K562 (cell line): Measurements from ENCODE around the gene CFAP410. TPM values are rescaled to one million over a fixed set of nuclear protein-coding genes. Genes with fewer than 3 reads are reported as not detected.

Experiments used
- CBFB ChIP-seq: sonication (generic); formaldehyde crosslinking; IDR thresholded peaks from 2 replicates; pipeline ENCODE4 v1.4.0; 2020; ENCODE audit warnings: mild to moderate bottlenecking, missing genetic modification reagents
- CC2D1A ChIP-seq: fragments of 450-650 bp; IDR thresholded peaks from 2 replicates; pipeline ENCODE4 v1.6.1; 2017; ENCODE audit warnings: mild to moderate bottlenecking
- CCNT2 ChIP-seq: IDR thresholded peaks from 2 replicates; pipeline ENCODE4 v1.6.1; 2011; ENCODE audit warnings: borderline replicate concordance, low read depth, mild to moderate bottlenecking, moderate library complexity, mixed read lengths, low read length; ENCODE audit not compliant: insufficient read length; ENCODE audit errors: extremely low read depth
- CREB3L1 ChIP-seq: fragments of 450-650 bp; IDR thresholded peaks from 2 replicates; pipeline ENCODE4 v1.6.1; 2014; ENCODE audit warnings: low read depth, mild to moderate bottlenecking, moderate library complexity, borderline replicate concordance
- CREM ChIP-seq: IDR thresholded peaks from 2 replicates; pipeline ENCODE4 v1.6.1; 2014; ENCODE audit warnings: antibody characterized with exemption, low read depth
- CTBP1 ChIP-seq: fragments of 450-650 bp; IDR thresholded peaks from 2 replicates; pipeline ENCODE4 v1.6.1; 2016; ENCODE audit warnings: borderline replicate concordance
- DACH1 ChIP-seq: fragments of 450-650 bp; IDR thresholded peaks from 2 replicates; pipeline ENCODE4 v1.6.1; 2018; ENCODE audit not compliant: partially characterized antibody
- EZH2 ChIP-seq: IDR thresholded peaks from 2 replicates; pipeline ENCODE4 v1.6.1; 2012; ENCODE audit warnings: low read depth, mild to moderate bottlenecking, inconsistent platforms, low read length, borderline replicate concordance
- FOXP1 ChIP-seq: sonication (generic); formaldehyde crosslinking; IDR thresholded peaks from 2 replicates; pipeline ENCODE4 v1.8.0; 2022; ENCODE audit warnings: mild to moderate bottlenecking, missing genetic modification reagents
- HMG20B ChIP-seq: fragments of 250-450 bp; sonication (Bioruptor Pico); IDR thresholded peaks from 2 replicates; pipeline ENCODE4 v1.5.0; 2021; ENCODE audit warnings: mild to moderate bottlenecking
- KLF13 ChIP-seq: fragments of 450-650 bp; IDR thresholded peaks from 2 replicates; pipeline ENCODE4 v1.6.1; 2016; ENCODE audit warnings: missing genetic modification characterization, low read depth, mild to moderate bottlenecking, missing compliant biosample characterization, moderate library complexity, borderline replicate concordance
- MAFG ChIP-seq: fragments of 450-650 bp; conservative IDR thresholded peaks from 2 replicates; pipeline ENCODE4 v1.6.1; 2016; ENCODE audit warnings: missing genetic modification characterization, missing compliant biosample characterization
- MCM7 ChIP-seq, 2 experiments: fragments of 450-650 bp; IDR thresholded peaks; 2 replicates each; pipeline ENCODE4 v1.6.1; 2016 to 2018
- MEIS2 ChIP-seq: fragments of 450-650 bp; IDR thresholded peaks from 2 replicates; pipeline ENCODE4 v1.6.1; 2014; ENCODE audit warnings: mild to moderate bottlenecking; ENCODE audit not compliant: partially characterized antibody
- NR2C1 ChIP-seq, 2 experiments: fragments of 450-650 bp; IDR thresholded peaks; 2 replicates each; pipeline ENCODE4 v1.6.1; 2017; ENCODE audit warnings: mild to moderate bottlenecking in 2 of 2, antibody characterized with exemption in 1 of 2, inconsistent platforms in 1 of 2, missing compliant biosample characterization in 1 of 2, missing genetic modification characterization in 1 of 2
- PHTF2 ChIP-seq: fragments of 250-450 bp; sonication (Bioruptor Pico); IDR thresholded peaks from 2 replicates; pipeline ENCODE4 v1.5.0; 2021; ENCODE audit warnings: mild to moderate bottlenecking
- RAD51 ChIP-seq: fragments of 450-650 bp; IDR thresholded peaks from 2 replicates; pipeline ENCODE4 v1.7.1; 2016; ENCODE audit warnings: low read depth, mild to moderate bottlenecking, borderline replicate concordance
- RFX7 ChIP-seq: fragments of 250-450 bp; sonication (Bioruptor Pico); IDR thresholded peaks from 2 replicates; pipeline ENCODE4 v1.5.1; 2021; ENCODE audit warnings: mild to moderate bottlenecking
- TAF15 ChIP-seq: fragments of 200-400 bp; formaldehyde crosslinking; IDR thresholded peaks from 2 replicates; pipeline ENCODE4 v1.6.1; 2017; ENCODE audit warnings: mild to moderate bottlenecking, low read depth, low read length, moderate library complexity
- THRB ChIP-seq: fragments of 450-650 bp; formaldehyde crosslinking; conservative IDR thresholded peaks from 2 replicates; pipeline ENCODE4 v1.4.0; 2022; ENCODE audit warnings: mild to moderate bottlenecking, missing genetic modification characterization
- ZBED1 ChIP-seq: IDR thresholded peaks from 2 replicates; pipeline ENCODE4 v1.6.1; 2014
- ZFP36 ChIP-seq: fragments of 150-350 bp; IDR thresholded peaks from 2 replicates; pipeline ENCODE4 v1.6.1; 2018; ENCODE audit warnings: low read length, low read depth; ENCODE audit not compliant: partially characterized antibody
- ZNF316 ChIP-seq: fragments of 450-650 bp; IDR thresholded peaks from 2 replicates; pipeline ENCODE4 v1.6.1; 2016
- ZNF398 ChIP-seq: fragments of 250-450 bp; sonication (Bioruptor Pico); IDR thresholded peaks from 2 replicates; pipeline ENCODE4 v1.8.0; 2021; ENCODE audit warnings: moderate library complexity, mild to moderate bottlenecking, inconsistent platforms
- ZNF699 ChIP-seq: fragments of 250-450 bp; sonication (Bioruptor Pico); IDR thresholded peaks from 2 replicates; pipeline ENCODE4 v1.8.0; 2021; ENCODE audit warnings: mild to moderate bottlenecking, moderate library complexity; ENCODE audit not compliant: insufficient replicate concordance
- polyA plus RNA-seq, 8 experiments: library from polyadenylated mRNA; depleted of rRNA in 4 of 8; stranded (reverse) in 5 of 8; unstranded in 3 of 8; fragments of >200 nt; fragmentation: Nextera tagmentation in 2 of 8; fragmentation: Illumina TruSeq in 1 of 8; extraction: Ambion mirVana in 2 of 8; extraction: Trizol in 1 of 8; gene quantifications; 2 replicates each; pipeline versions ENCODE4 v1.2.1 to v1.2.3, GENCODE V29; 2011 to 2014; ENCODE audit warnings: inconsistent platforms in 1 of 8, missing spikeins in 1 of 8
- total RNA-seq, 7 experiments: library from RNA; depleted of rRNA in 6 of 7; stranded (reverse); fragments of >200 nt in 6 of 7; fragmentation: Illumina TruSeq in 2 of 7; extraction: Trizol in 2 of 7; gene quantifications; 2 replicates each; pipeline versions ENCODE4 v1.2.1 to v1.2.3, GENCODE V29; 2011 to 2021; ENCODE audit warnings: low replicate concordance in 1 of 7

CFAP410 gene
- total and polyA plus RNA-seq, 9 of the 15 experiments (the other 6 are each of a cell fraction or from before 2014, with no cell fraction given), result 0.07 to 17.3 (median 2.3) TPM

GRCh38 chr21:44338971-44339910 lies at the start of gene CFAP410 (continued):
- no peak for TF ChIP-seq ZFP36
- no peak for TF ChIP-seq CC2D1A
- peak; percentile 42; the same call in 1 of the 2 replicates for TF ChIP-seq PHTF2
- peak; percentile 88; the same call in 1 of the 2 replicates for TF ChIP-seq FOXP1 (CRISPR knock-in tag)
- TF ChIP-seq TAF15, result no peak
- no peak for TF ChIP-seq CBFB (CRISPR knock-in tag)
- peak; percentile 100 for TF ChIP-seq CREB3L1
- TF ChIP-seq ZNF316, result no peak
- TF ChIP-seq EZH2, result no peak
- no peak for TF ChIP-seq MAFG
- no peak for TF ChIP-seq NR2C1 (IDR thresholded peaks at IDR 0.05)
- TF ChIP-seq NR2C1 (tag; IDR thresholded peaks at IDR 0.05), result peak; percentile 46; the same call in 1 of the 2 replicates
- 0 out of 2 replicates have a peak, but pooled peaks have one; percentile 47 for TF ChIP-seq THRB (CRISPR knock-in tag)
- TF ChIP-seq ZNF699, result no peak
- TF ChIP-seq RFX7 (CRISPR knock-in tag), result no peak
- TF ChIP-seq CTBP1, result peak; percentile 97
- TF ChIP-seq ZBED1, result 0 out of 2 replicates have a peak, but pooled peaks have one; percentile 65
- TF ChIP-seq HMG20B, result no peak
- TF ChIP-seq ZNF398 (CRISPR knock-in tag), result no peak
- peak; percentile 100 for TF ChIP-seq CREM
- TF ChIP-seq MCM7 (IDR thresholded peaks at IDR 0.05), result no peak
- peak; percentile 81 for TF ChIP-seq CCNT2
- TF ChIP-seq DACH1, result no peak
- peak; percentile 73 for TF ChIP-seq KLF13
- no peak for TF ChIP-seq RAD51
- TF ChIP-seq MEIS2, result peak; percentile 84
